HepG2 (cell line): ENCODE results near the gene DND1. TPM values are rescaled to one million over a fixed set of nuclear protein-coding genes. Genes with fewer than 3 reads are reported as not detected.
A peak's percentile ranks its signal among the peaks of the same experiment; 100 is the strongest.

ENCODE experiments used
- ZEB1 ChIP-seq: IDR thresholded peaks from 2 replicates; pipeline ENCODE4 v1.6.1; 2012; ENCODE audit warnings: mild to moderate bottlenecking, low read depth, inconsistent platforms; ENCODE audit not compliant: insufficient replicate concordance
- ZHX2 ChIP-seq, 2 experiments: sonication (generic) in 1 of 2; formaldehyde crosslinking in 1 of 2; IDR thresholded peaks; 2 replicates each; pipeline versions ENCODE4 v1.6.1 to v1.9.0; 2014 to 2022; ENCODE audit warnings: antibody characterized with exemption in 1 of 2, borderline replicate concordance in 1 of 2, inconsistent platforms in 1 of 2, low read depth in 1 of 2, missing genetic modification reagents in 1 of 2
- ZNF275 ChIP-seq: sonication (generic); formaldehyde crosslinking; IDR thresholded peaks from 2 replicates; pipeline ENCODE4 v1.8.0; 2022; ENCODE audit warnings: missing genetic modification reagents, mild to moderate bottlenecking, inconsistent platforms, borderline replicate concordance
- polyA plus RNA-seq, 8 experiments: library from polyadenylated mRNA; depleted of rRNA in 3 of 8; stranded (reverse) in 7 of 8; unstranded in 1 of 8; fragments of >200 nt; fragmentation: Illumina TruSeq in 4 of 8; extraction: Trizol in 4 of 8; gene quantifications; 2 replicates each; pipeline versions ENCODE4 v1.2.1 to v1.2.3, GENCODE V29; 2011 to 2016; ENCODE audit warnings: low read depth in 4 of 8, missing spikeins in 1 of 8, mixed read lengths in 1 of 8; ENCODE audit not compliant: insufficient read depth in 1 of 8
- total RNA-seq, 5 experiments: library from RNA; depleted of rRNA; stranded (reverse); fragments of >200 nt; fragmentation: Illumina TruSeq; extraction: Trizol; gene quantifications; 2 replicates each; pipeline ENCODE4 v1.2.3, GENCODE V29; 2016; ENCODE audit warnings: low read depth in 1 of 5

Gene DND1
- total and polyA plus RNA-seq, 2 of the 13 experiments (the other 11 are each of a cell fraction or from before 2014, with no cell fraction given): 0.48 to 0.55 TPM

DNA sequence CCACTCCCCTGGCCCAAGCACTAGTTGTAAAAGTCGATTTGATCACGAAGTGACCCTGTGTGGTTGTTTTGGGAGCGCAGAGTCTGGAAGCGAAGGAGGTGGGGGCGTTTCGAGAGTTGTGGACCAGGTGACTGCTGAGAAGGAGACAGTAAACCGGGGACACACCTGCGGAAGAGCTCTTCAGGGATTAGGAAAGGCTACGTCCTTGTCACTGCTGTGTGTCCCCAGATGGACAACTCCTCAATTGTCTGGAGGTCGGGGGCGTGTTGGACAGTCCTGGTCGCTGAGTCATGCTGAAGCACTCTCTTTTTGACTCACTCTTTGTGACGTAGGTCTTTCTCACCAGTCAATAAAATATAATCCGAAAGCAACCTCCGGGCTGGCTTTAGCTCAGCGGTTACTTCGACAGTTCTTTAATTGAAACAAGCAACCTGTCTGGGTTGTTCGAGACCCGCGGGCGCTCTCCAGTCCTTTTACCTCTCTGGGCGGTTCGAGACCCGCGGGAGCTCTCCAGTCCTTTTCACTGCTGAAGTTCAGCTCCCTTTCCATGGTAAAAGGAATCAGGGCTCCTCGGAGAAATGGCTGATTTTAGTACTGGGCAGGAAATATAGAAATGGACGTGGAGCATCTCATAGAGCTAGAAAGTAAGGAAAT lies 37.6 kb upstream of the DND1 start (continued):
- TF ChIP-seq ZHX2 (IDR thresholded peaks at IDR 0.05; ENCODE audit: low read depth) (no peak; the same call in 1 of the 2 replicates), ZHX2 (CRISPR knock-in tag; IDR thresholded peaks at IDR 0.05; ENCODE audit: borderline replicate concordance) (no peak), ZEB1 (peak; percentile 86), ZNF275 (CRISPR knock-in tag) (peak; percentile 45; the same call in 1 of the 2 replicates)
